Activated T-cell treated with anti-CD3 and anti-CD28 coated beads, Interleukin-2, amount 50 U/mL, for 24 hours (primary cell): ENCODE measurements around the gene ZSCAN21.

Source experiments
- DNase-seq: peaks from one replicate; pipeline ENCODE4 v3.0.0-alpha.2; 2020
- H3K27ac Mint-ChIP-seq: 2 replicates; pipeline ENCODE4 v1.8.0; 2020; ENCODE audit warnings: mild to moderate bottlenecking, mixed read lengths
- H3K27me3 Mint-ChIP-seq: 2 replicates; pipeline ENCODE4 v1.8.0; 2020; ENCODE audit warnings: mixed read lengths
- H3K36me3 Mint-ChIP-seq: 2 replicates; pipeline ENCODE4 v1.8.0; 2020; ENCODE audit warnings: low read depth, mixed read lengths
- H3K4me1 Mint-ChIP-seq: 2 replicates; pipeline ENCODE4 v1.8.0; 2020; ENCODE audit warnings: low read depth, mixed read lengths
- H3K4me3 Mint-ChIP-seq: 2 replicates; pipeline ENCODE4 v1.8.0; 2020; ENCODE audit warnings: mild to moderate bottlenecking, moderate library complexity, mixed read lengths
- H3K9me3 Mint-ChIP-seq: 2 replicates; pipeline ENCODE4 v1.8.0; 2020; ENCODE audit warnings: mixed read lengths

The ZSCAN21 gene

GRCh38 chr7:100079024-100079560, 29.5 kb downstream of the ZSCAN21 start:
- Mint-ChIP-seq H3K4me1 (peaks cover 28% of the 10 kb centered on the region), H3K27me3 (no peaks in the 10 kb centered on the region), H3K27ac (peak overlapping the region; percentile 57), H3K9me3 (no peaks in the 10 kb centered on the region), H3K4me3 (peak overlapping the region; percentile 43), H3K36me3 (peaks cover 63% of the 10 kb centered on the region)
- DNase-seq: no peak

GRCh38 chr7:100080907-100081534, 31.4 kb downstream of the ZSCAN21 start:
- no peak for DNase-seq
- peaks cover 28% of the 10 kb centered on the region for H3K4me1 Mint-ChIP-seq
- H3K36me3 Mint-ChIP-seq: peaks cover 44% of the 10 kb centered on the region
- peak overlapping the region; percentile 93 for H3K27ac Mint-ChIP-seq
- no peaks in the 10 kb centered on the region for H3K9me3 Mint-ChIP-seq
- H3K4me3 Mint-ChIP-seq: peak overlapping the region; percentile 88
- H3K27me3 Mint-ChIP-seq: no peaks in the 10 kb centered on the region

- Mint-ChIP-seq H3K4me3 (peak within 1 kb of the TSS; percentile 88), H3K9me3 (no peaks in the 10 kb centered on the region), H3K27me3 (no peaks in the 10 kb centered on the region), H3K36me3 (peaks cover 38% of the 10 kb centered on the region), H3K27ac (peak within 1 kb of the TSS; percentile 93), H3K4me1 (peaks cover 28% of the 10 kb centered on the region)
- DNase-seq: peak; percentile 98
These were observed 32.0 kb downstream of the ZSCAN21 start, which contains the start of gene ZNF3 for GRCh38 chr7:100081535-100082102. Gene ZNF3, minus strand, starts transcription at chr7:100081723. Its CDS starts 4,366 bp downstream, at chr7:100077357.

GRCh38 chr7:100082978-100083377, 33.4 kb downstream of the ZSCAN21 start:
- Mint-ChIP-seq H3K36me3 (peaks cover 27% of the 10 kb centered on the region), H3K27me3 (no peaks in the 10 kb centered on the region), H3K4me1 (peaks cover 35% of the 10 kb centered on the region), H3K4me3 (peak overlapping the region; percentile 88), H3K27ac (peak overlapping the region; percentile 93), H3K9me3 (no peaks in the 10 kb centered on the region)
- no peak for DNase-seq

GRCh38 chr7:100085515-100085914, 35.9 kb downstream of the ZSCAN21 start:
- H3K4me1 Mint-ChIP-seq: peaks cover 38% of the 10 kb centered on the region
- H3K27me3 Mint-ChIP-seq: no peaks in the 10 kb centered on the region
- H3K36me3 Mint-ChIP-seq: peaks cover 26% of the 10 kb centered on the region
- no peaks in the 10 kb centered on the region for H3K9me3 Mint-ChIP-seq
- H3K4me3 Mint-ChIP-seq: no peak overlapping the region
- no peak for DNase-seq
- H3K27ac Mint-ChIP-seq: no peak overlapping the region

GRCh38 chr7:100087055-100087750, 37.6 kb downstream of the ZSCAN21 start:
- peaks cover 36% of the 10 kb centered on the region for H3K36me3 Mint-ChIP-seq
- DNase-seq: no peak
- peak overlapping the region; percentile 97 for H3K27ac Mint-ChIP-seq
- H3K4me1 Mint-ChIP-seq: peaks cover 48% of the 10 kb centered on the region
- no peaks in the 10 kb centered on the region for H3K9me3 Mint-ChIP-seq
- no peak overlapping the region for H3K4me3 Mint-ChIP-seq
- H3K27me3 Mint-ChIP-seq: no peaks in the 10 kb centered on the region

- Mint-ChIP-seq H3K4me3 (peak overlapping the region; percentile 96), H3K36me3 (peaks cover 46% of the 10 kb centered on the region), H3K27ac (peak overlapping the region; percentile 97)
These were observed 38.6 kb downstream of the ZSCAN21 start for GRCh38 chr7:100088095-100088620.

GRCh38 chr7:100088621-100089457, 39.3 kb downstream of the ZSCAN21 start, which contains the start of gene COPS6:
Gene COPS6, plus strand, starts transcription at chr7:100088969. Its CDS starts 22 bp downstream, at chr7:100088991.
- DNase-seq: peak; percentile 93
- peak within 1 kb of the TSS; percentile 97 for H3K27ac Mint-ChIP-seq
- peaks cover 53% of the 10 kb centered on the region for H3K36me3 Mint-ChIP-seq
- peaks cover 53% of the 10 kb centered on the region for H3K4me1 Mint-ChIP-seq
- no peaks in the 10 kb centered on the region for H3K27me3 Mint-ChIP-seq
- no peaks in the 10 kb centered on the region for H3K9me3 Mint-ChIP-seq
- peak within 1 kb of the TSS; percentile 96 for H3K4me3 Mint-ChIP-seq

More at GRCh38 chr7:100088095-100088620, 38.6 kb downstream of the ZSCAN21 start:
- DNase-seq: no peak
- H3K4me1 Mint-ChIP-seq: peaks cover 47% of the 10 kb centered on the region
- H3K27me3 Mint-ChIP-seq: no peaks in the 10 kb centered on the region
- no peaks in the 10 kb centered on the region for H3K9me3 Mint-ChIP-seq

GRCh38 chr7:100089458-100090196, 40.1 kb downstream of the ZSCAN21 start:
- Mint-ChIP-seq H3K9me3 (no peaks in the 10 kb centered on the region), H3K27ac (peak overlapping the region; percentile 97), H3K27me3 (no peaks in the 10 kb centered on the region), H3K4me1 (peaks cover 55% of the 10 kb centered on the region), H3K4me3 (peak overlapping the region; percentile 96), H3K36me3 (peaks cover 61% of the 10 kb centered on the region)
- DNase-seq: no peak

GRCh38 chr7:100090527-100091410, 41.2 kb downstream of the ZSCAN21 start:
- DNase-seq: no peak
- H3K4me3 Mint-ChIP-seq: peak overlapping the region; percentile 96
- H3K4me1 Mint-ChIP-seq: peaks cover 61% of the 10 kb centered on the region
- no peaks in the 10 kb centered on the region for H3K27me3 Mint-ChIP-seq
- peaks cover 72% of the 10 kb centered on the region for H3K36me3 Mint-ChIP-seq
- H3K27ac Mint-ChIP-seq: peak overlapping the region; percentile 97
- H3K9me3 Mint-ChIP-seq: no peaks in the 10 kb centered on the region

- DNase-seq: peak; percentile 53
- Mint-ChIP-seq H3K4me3 (peak overlapping the region; percentile 23), H3K4me1 (peaks cover 64% of the 10 kb centered on the region), H3K36me3 (peaks cover 80% of the 10 kb centered on the region), H3K27ac (peak overlapping the region; percentile 97), H3K9me3 (no peaks in the 10 kb centered on the region), H3K27me3 (no peaks in the 10 kb centered on the region)
These were observed 42.0 kb downstream of the ZSCAN21 start for GRCh38 chr7:100091411-100092181.

GRCh38 chr7:100093054-100093453, 43.5 kb downstream of the ZSCAN21 start:
- Mint-ChIP-seq H3K36me3 (peaks cover 95% of the 10 kb centered on the region), H3K27me3 (no peaks in the 10 kb centered on the region), H3K27ac (peak overlapping the region; percentile 97), H3K4me1 (peaks cover 67% of the 10 kb centered on the region), H3K4me3 (no peak overlapping the region), H3K9me3 (no peaks in the 10 kb centered on the region)
- no peak for DNase-seq
